Activated CD4-positive, alpha-beta T cell treated with anti-CD3 and anti-CD28 coated beads for 48 hours (primary cell): ENCODE data around the gene ERCC2.
"Not testable (repeated sequence)": the region's sequence is repeated elsewhere in the genome, so short reads cannot be mapped to it uniquely, and the experiment has no call there.

Experiments used
- DNase-seq: peaks from one replicate; pipeline ENCODE4 v3.0.0-alpha.2; 2020

ERCC2 gene

GRCh38 chr19:45352914-45353796 is 17.2 kb downstream of the ERCC2 start:
- DNase-seq, result no peak

GRCh38 chr19:45352471-45352870 is 17.9 kb downstream of the ERCC2 start:
- DNase-seq, result no peak

GRCh38 chr19:45352062-45352461 is 18.3 kb downstream of the ERCC2 start:
- no peak for DNase-seq

- DNase-seq, result no peak
Observed at GRCh38 chr19:45351401-45351952, 18.9 kb downstream of the ERCC2 start.

- no peak for DNase-seq
Observed at GRCh38 chr19:45350477-45351058, 19.8 kb downstream of the ERCC2 start.

GRCh38 chr19:45349430-45349941 is 20.9 kb downstream of the ERCC2 start:
- DNase-seq, result no peak

GRCh38 chr19:45349126-45349415 is 21.3 kb downstream of the ERCC2 start:
- DNase-seq, result no peak

- no peak for DNase-seq
Observed at GRCh38 chr19:45348367-45349125, 21.8 kb downstream of the ERCC2 start.

- no peak for DNase-seq
Observed at GRCh38 chr19:45347570-45348366, 22.6 kb downstream of the ERCC2 start.

GRCh38 chr19:45346449-45346848 is 23.9 kb downstream of the ERCC2 start:
- no peak for DNase-seq

GRCh38 chr19:45345506-45345860 is 24.9 kb downstream of the ERCC2 start:
- DNase-seq, result no peak

GRCh38 chr19:45344621-45345505 is 25.5 kb downstream of the ERCC2 start:
- no peak for DNase-seq

- DNase-seq, result no peak
Observed at GRCh38 chr19:45342911-45343310, 27.5 kb downstream of the ERCC2 start.

GRCh38 chr19:45340899-45341453 is 29.4 kb downstream of the ERCC2 start:
- no peak for DNase-seq

GRCh38 chr19:45340232-45340898 is 30.0 kb downstream of the ERCC2 start, which contains the start of gene KLC3:
KLC3 (plus strand) TSS chr19:45340750; CDS start chr19:45345542, 4,792 bp downstream.
- DNase-seq, result peak; percentile 52

- no peak for DNase-seq
Observed at GRCh38 chr19:45339629-45340028, 30.7 kb downstream of the ERCC2 start.

GRCh38 chr19:45336696-45337251 is 33.6 kb downstream of the ERCC2 start:
- DNase-seq, result no peak

GRCh38 chr19:45334881-45335280 is 35.5 kb downstream of the ERCC2 start:
- DNase-seq, result not testable (repeated sequence)

- DNase-seq, result no peak
Observed at GRCh38 chr19:45333609-45334303, 36.6 kb downstream of the ERCC2 start.
